Stimulated activated naive CD8-positive, alpha-beta T cell treated with anti-CD3 and anti-CD28 coated beads, Interleukin-15, Interleukin-2, amounts not matched to agents 100 ng/mL and 50 ng/mL, for 24 hours (primary cell): ENCODE results near the gene GSK3A.

Experiments
- H3K27ac Mint-ChIP-seq: one replicate; pipeline ENCODE4 v1.8.0; 2021; ENCODE audit warnings: mild to moderate bottlenecking, mixed read lengths
- H3K27me3 Mint-ChIP-seq: one replicate; pipeline ENCODE4 v1.8.0; 2021; ENCODE audit warnings: mixed read lengths
- H3K36me3 Mint-ChIP-seq: one replicate; pipeline ENCODE4 v1.8.0; 2021; ENCODE audit warnings: low read depth, mixed read lengths
- H3K4me1 Mint-ChIP-seq: one replicate; pipeline ENCODE4 v1.8.0; 2021; ENCODE audit warnings: low read depth, mixed read lengths
- H3K4me3 Mint-ChIP-seq: one replicate; pipeline ENCODE4 v1.8.0; 2021; ENCODE audit warnings: mild to moderate bottlenecking, mixed read lengths
- H3K9me3 Mint-ChIP-seq: one replicate; pipeline ENCODE4 v1.8.0; 2021; ENCODE audit warnings: mixed read lengths

Gene GSK3A

DNA sequence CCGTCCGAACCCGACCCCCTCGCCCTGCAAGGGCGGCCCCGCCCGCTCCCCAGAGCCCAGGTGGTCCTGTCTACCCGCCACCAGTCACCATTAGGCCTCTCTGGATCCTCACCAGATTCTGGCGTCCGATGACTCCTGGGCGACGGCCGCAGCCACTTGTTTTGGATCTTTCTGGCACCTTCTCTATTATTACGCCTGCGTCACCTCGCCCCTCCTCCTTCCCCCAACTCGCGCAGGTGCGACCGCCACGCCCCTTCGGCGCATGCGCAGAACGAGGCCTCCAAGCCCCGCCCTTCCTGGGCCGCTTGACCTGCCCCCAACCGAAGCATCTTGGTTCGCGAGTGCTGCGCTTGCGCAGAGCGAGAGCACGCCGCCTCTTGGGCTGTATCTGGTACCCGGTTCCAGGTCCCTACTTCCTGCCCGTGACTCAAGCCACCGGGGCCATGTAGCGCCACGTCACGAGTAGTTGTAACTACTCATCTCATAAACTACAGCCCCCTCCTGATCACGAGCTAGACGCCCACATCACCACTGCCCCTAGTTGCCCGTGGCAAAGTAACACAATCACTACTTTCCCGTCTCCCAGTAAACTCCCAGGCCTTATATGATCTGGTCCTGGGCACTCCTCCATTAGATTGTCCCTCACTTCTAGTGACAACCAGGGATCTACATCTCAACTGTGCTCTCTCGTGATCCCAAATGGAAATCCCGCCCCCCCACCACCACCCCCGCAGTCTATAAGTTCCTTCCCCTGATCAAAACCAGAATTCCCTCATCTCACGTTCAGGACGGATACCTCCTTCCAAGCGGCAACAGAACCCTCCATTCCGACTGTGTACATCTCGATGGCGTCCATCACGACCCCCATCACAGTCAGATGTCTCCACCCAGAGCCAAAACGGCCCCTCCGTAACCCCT lies 24.6 kb downstream of the GSK3A start, which contains the start of gene DEDD2:
TSS of gene DEDD2 (minus strand) at position 158 of the 918 bp plus-strand sequence. CDS start 670 bp downstream, outside the sequence.
- no peaks in the 10 kb centered on the region for H3K27me3 Mint-ChIP-seq
- H3K36me3 Mint-ChIP-seq = peaks cover 42% of the 10 kb centered on the region
- H3K4me1 Mint-ChIP-seq = peaks cover 78% of the 10 kb centered on the region
- no peaks in the 10 kb centered on the region for H3K9me3 Mint-ChIP-seq
- H3K4me3 Mint-ChIP-seq = peak within 1 kb of the TSS; percentile 90
- H3K27ac Mint-ChIP-seq = peak within 1 kb of the TSS; percentile 96

DNA sequence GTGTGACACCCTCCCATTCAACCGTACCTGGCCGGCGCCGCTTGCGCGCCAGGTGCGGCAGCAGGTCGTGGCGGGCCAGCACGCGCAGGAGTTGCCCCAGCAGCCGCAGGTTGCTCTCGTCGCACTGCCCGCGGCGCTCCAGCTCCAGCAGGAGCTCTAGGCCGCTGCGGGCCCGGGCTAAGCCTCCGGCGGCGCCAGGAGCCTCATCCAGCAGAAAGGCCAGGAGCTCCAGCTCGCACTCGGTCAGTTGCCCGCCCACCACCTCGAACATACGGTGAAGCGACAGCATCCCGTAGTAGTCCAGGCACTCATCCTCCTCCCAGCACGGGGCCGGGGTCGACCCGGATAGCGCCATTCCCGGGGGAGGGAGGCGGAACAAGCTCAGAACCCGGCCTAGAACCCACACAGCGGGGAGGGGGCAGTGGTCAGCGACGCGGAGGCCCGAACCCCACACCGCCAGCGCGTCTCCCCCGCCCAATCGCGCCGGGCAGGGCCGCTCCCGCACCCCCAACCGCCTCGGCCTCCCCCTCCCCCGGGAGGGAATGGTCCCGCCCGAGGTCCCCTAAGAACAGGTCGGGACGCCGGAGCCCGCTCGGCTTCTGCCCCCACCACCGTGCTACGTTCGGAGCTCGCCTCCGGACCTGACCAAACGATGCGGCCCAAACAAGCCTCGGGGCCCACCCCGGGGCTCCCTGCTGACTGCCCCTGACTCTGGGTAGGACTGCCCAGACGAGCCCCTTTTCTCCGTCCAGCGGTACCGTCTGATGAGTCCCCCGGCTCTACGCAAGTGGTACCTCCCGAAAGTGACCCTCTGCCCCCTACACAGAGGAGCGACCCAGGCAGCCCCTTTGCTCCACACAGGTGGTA lies 25.5 kb downstream of the GSK3A start:
- Mint-ChIP-seq H3K36me3 (peaks cover 39% of the 10 kb centered on the region), H3K4me1 (peaks cover 72% of the 10 kb centered on the region)

DNA sequence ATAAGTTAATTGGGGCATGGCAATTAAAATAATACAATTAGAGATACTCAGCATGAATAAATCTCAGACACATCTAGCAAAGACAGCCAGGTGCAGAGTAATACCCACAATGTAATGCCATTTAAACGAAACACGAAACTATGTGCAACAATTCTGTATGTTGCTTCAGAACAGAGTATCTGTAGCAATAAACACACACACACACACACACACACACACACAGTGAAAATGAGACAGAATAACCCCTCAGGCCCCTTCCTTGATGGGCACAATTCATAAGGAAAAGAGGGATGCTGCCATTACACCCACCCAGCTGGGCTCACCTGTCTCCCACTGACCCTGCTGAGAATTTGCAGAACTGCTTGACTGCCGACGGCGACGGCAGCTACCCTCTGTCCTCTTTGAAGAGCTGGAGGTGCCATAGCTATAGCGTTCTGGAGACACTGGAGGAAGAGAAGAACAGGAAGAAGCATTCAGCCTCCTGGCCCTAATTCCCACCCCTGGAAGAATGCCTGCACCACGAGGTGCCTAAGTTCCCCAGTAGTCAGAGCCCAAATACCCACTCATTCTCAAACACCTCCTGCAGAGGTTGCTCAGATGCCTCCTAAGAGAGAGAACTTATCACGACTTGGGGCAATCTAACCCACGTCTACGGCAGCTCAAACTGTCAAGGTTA lies 27.5 kb downstream of the GSK3A start:
- H3K27me3 Mint-ChIP-seq = no peaks in the 10 kb centered on the region
- H3K9me3 Mint-ChIP-seq = no peaks in the 10 kb centered on the region
- H3K27ac Mint-ChIP-seq = peak overlapping the region; percentile 34
- H3K36me3 Mint-ChIP-seq = peaks cover 31% of the 10 kb centered on the region
- H3K4me3 Mint-ChIP-seq = peak overlapping the region; percentile 90
- peaks cover 59% of the 10 kb centered on the region for H3K4me1 Mint-ChIP-seq

More for the DNA sequence above, 25.5 kb downstream of the GSK3A start:
- peak overlapping the region; percentile 96 for H3K27ac Mint-ChIP-seq
- peak overlapping the region; percentile 90 for H3K4me3 Mint-ChIP-seq
- H3K27me3 Mint-ChIP-seq = no peaks in the 10 kb centered on the region
- H3K9me3 Mint-ChIP-seq = no peaks in the 10 kb centered on the region

DNA sequence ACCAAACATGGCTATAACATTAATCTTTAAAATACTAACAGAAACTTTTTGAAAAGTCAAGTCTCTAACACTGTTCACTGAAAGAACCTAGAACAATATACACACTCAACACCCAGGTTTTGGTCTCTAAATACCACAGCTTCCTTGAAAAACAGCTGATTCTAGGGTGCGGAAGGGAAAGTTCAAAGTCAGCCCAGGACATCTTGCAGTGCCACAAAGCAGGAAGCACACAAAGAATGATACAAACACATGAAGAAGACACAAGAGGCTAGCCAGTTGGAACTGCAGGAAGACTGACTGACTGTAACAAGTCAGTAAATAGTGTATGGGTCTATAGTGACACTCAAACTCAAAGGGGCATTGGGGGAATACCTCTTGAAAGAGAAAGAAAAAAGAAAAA lies 29.5 kb downstream of the GSK3A start:
- Mint-ChIP-seq H3K4me1 (peaks cover 49% of the 10 kb centered on the region), H3K4me3 (no peak overlapping the region), H3K27me3 (no peaks in the 10 kb centered on the region), H3K36me3 (peaks cover 48% of the 10 kb centered on the region), H3K9me3 (no peaks in the 10 kb centered on the region), H3K27ac (peak overlapping the region; percentile 49)

DNA sequence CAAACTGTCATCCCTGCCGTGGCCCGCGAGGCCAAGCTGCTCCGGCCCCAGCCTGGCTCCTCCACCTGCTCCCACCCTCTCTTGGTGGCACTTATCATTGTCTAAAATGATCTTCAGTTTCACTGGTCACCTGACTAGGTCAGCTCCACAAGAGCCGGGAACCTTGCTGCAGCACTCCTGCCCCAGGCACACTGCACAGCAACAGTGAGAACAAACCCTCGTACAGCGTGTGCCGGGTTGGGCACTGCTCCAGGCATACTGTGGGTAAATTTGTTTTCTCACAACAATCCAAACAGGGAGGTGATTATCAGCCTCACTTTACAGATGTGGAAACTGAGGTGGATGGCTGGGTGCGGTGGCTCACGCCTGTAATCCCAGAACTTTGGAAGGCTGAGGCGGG lies 33.8 kb downstream of the GSK3A start:
- peaks cover 52% of the 10 kb centered on the region for H3K4me1 Mint-ChIP-seq
- peak overlapping the region; percentile 78 for H3K27ac Mint-ChIP-seq
- H3K4me3 Mint-ChIP-seq = no peak overlapping the region
- no peaks in the 10 kb centered on the region for H3K9me3 Mint-ChIP-seq
- H3K27me3 Mint-ChIP-seq = no peaks in the 10 kb centered on the region
- peaks cover 64% of the 10 kb centered on the region for H3K36me3 Mint-ChIP-seq

DNA sequence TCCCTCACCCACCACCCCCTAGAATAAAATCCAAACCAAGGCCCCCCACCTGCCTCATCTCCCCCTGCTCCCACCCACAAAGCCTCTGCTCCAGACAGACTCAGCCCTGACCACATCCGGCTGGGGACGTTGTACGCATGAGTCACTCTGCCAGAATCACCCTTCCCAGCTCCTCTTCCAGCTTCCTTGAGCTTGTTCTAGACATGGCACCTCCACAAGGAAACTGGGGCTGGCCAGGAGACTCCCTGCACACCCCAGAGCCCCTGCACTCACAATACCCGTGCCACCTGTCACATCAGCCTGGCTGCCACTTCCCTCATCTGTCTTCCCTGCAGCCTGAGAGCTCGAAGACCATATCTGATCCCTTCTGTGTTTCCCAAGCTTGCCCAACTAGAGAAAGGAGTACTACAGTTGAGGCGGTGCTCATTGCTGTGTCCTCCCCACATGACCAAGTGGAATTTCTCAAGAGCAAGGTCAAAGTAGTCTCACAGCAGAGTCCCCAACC lies 34.6 kb downstream of the GSK3A start:
- H3K9me3 Mint-ChIP-seq = no peaks in the 10 kb centered on the region
- H3K4me3 Mint-ChIP-seq = peak overlapping the region; percentile 7
- no peaks in the 10 kb centered on the region for H3K27me3 Mint-ChIP-seq
- peaks cover 64% of the 10 kb centered on the region for H3K36me3 Mint-ChIP-seq
- peaks cover 52% of the 10 kb centered on the region for H3K4me1 Mint-ChIP-seq
- H3K27ac Mint-ChIP-seq = peak overlapping the region; percentile 78

DNA sequence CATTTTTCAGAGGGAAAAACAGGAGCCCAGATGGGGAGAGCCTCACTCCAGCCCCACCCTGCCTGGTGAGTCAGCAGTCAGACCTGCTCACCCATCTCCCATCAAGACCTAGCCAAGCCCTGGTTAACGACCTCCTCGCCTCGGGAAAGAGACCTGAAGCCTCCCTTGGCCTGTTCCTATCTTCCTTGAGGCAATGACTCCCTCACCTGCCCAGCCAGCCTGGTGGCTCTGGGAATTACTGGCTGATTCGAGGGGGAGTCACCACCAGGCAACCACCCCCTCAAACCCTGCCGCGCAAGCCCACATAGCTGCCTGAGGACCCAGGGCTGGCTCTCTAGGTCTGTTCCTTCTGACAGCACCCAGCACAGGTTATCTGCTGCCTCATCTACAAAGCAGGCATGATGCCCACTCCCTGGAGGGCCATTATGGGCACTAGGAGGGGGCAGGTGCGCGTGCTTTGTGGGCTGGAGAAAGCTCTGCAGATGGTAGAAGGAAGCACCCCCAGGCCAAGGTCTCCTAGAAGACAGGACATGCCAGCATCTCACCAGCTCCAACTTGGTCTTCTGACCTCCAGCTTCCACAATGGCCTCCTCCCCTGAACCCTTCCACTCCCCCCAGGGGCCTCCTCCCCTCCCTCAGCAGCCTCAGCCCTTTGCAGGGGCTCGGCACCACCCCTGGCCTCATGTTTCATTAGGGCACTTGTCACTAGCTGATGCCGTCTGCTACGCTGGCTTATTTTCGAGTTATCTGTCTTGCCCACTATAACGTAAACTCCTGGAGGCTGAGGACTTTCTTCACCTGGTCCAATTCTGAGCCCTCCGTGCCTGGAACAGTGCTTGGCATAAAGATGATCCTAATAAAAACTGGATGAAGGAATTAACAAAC lies 35.3 kb downstream of the GSK3A start:
- peak overlapping the region; percentile 16 for H3K27ac Mint-ChIP-seq
- H3K9me3 Mint-ChIP-seq = no peaks in the 10 kb centered on the region
- peaks cover 57% of the 10 kb centered on the region for H3K4me1 Mint-ChIP-seq
- H3K36me3 Mint-ChIP-seq = peaks cover 67% of the 10 kb centered on the region
- H3K27me3 Mint-ChIP-seq = no peaks in the 10 kb centered on the region
- H3K4me3 Mint-ChIP-seq = peak overlapping the region; percentile 7

DNA sequence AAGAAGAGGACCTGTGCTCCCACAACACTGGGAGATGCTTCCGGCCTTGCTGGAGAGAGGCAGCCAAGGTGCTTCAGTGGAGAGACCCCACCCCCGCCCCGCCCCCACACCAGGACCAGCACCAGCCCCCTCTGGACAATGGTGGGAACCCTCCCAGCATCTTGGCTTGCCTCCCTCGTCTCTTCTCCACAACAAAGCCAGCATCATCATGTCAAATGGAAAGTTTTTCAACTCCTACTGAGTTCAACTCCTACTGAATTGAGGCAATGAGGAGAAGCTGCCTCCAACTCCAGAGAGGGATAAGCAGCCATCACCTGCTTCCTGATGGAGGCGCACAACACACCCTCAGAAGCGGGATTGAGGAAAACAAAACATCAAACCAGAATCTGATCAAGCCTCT lies 37.7 kb downstream of the GSK3A start:
- Mint-ChIP-seq H3K4me1 (peaks cover 81% of the 10 kb centered on the region), H3K27ac (no peak overlapping the region), H3K4me3 (no peak overlapping the region), H3K27me3 (no peaks in the 10 kb centered on the region), H3K36me3 (peaks cover 73% of the 10 kb centered on the region), H3K9me3 (no peaks in the 10 kb centered on the region)

DNA sequence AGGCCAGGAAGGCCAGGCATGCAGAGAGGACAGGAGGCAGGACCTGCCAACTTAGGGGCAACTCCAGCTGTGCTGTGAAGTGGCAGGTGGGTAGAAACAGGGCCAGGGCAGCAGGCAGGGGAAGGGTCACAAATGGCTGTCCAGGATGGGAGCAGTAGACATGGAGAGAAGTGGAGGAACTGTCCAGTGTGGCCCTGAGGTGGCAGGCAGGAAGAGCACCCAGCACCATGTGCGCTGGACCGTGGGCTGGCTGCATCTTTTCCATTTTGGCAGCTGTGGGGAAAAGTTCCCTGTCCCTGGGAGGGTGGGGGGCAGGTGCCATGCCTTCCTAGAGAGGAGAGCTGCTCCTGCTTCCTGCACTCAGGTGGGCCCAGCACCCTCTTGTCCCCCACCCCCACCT lies 38.7 kb downstream of the GSK3A start:
- Mint-ChIP-seq H3K9me3 (no peaks in the 10 kb centered on the region), H3K4me3 (no peak overlapping the region), H3K27me3 (no peaks in the 10 kb centered on the region), H3K27ac (peak overlapping the region; percentile 42), H3K4me1 (peaks cover 87% of the 10 kb centered on the region), H3K36me3 (peaks cover 72% of the 10 kb centered on the region)

DNA sequence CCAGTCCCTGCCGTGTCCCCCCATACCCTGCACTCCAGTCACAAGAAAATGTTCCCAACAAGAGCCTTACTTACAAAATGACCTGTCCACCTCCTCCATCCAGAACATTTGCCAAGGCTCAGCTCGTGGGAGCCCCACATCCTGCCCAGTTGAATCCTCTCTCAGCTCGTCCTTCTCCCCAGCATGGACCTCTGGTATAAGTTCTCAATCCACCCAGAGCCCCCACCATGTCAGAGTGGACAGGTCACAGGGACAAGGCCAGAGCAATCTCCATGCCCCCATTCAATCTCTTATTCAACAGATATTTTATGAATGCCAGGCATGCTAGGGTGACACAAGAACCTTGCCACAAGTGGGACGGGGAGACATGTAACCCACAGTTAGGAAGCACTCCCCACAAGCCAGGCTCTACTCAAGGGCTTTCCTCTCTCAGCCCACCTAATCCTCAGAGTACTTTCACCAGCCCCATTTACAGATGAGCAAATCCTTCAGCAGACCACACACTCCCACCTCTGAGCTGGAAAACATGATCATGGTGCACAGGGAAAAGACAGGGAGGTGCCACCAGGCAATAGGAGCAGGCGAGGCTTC lies 40.0 kb downstream of the GSK3A start:
- H3K4me3 Mint-ChIP-seq = peak overlapping the region; percentile 31
- no peaks in the 10 kb centered on the region for H3K9me3 Mint-ChIP-seq
- peaks cover 65% of the 10 kb centered on the region for H3K36me3 Mint-ChIP-seq
- peaks cover 86% of the 10 kb centered on the region for H3K4me1 Mint-ChIP-seq
- H3K27ac Mint-ChIP-seq = peak overlapping the region; percentile 97
- H3K27me3 Mint-ChIP-seq = no peaks in the 10 kb centered on the region

DNA sequence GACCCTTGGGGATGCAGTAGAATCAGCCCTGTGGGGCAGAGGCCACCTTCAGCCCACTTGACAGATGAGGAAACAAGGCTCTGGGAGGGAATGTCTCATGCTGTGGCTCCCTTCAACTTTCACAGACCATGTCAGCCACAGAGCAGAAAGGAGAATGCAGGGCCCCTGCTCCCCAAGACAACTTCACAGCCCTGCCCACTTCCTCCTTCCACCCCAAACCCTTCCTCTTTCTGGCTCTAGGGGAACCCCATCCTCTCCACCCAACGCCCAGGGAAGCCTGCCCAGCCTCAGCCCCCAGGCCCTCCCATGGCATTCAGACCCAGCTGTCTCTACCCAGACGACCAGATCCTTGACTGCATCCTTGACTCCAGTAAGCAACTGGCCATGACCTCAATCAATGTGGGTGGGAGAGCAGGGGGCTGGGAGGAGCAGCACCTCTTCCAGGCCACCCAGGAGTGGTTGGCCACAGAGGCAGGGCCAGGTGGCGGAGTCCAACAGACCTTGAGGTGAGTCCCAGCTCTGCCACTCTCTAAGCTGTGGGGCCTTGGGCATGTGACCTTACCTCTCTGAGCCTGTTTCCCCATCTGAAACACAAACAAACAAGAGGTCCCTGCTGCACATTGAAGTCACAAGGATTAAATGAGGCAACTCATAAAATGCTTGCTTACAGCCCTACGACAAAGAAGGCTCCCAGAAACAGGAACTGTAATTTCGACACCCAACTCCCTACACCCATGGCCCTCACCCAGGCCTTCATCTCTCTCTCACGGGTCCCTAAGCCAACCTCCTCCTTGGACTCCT lies 40.7 kb downstream of the GSK3A start:
- no peaks in the 10 kb centered on the region for H3K27me3 Mint-ChIP-seq
- H3K4me3 Mint-ChIP-seq = peak overlapping the region; percentile 76
- no peaks in the 10 kb centered on the region for H3K9me3 Mint-ChIP-seq
- peak overlapping the region; percentile 97 for H3K27ac Mint-ChIP-seq
- H3K4me1 Mint-ChIP-seq = peaks cover 87% of the 10 kb centered on the region
- peaks cover 65% of the 10 kb centered on the region for H3K36me3 Mint-ChIP-seq

DNA sequence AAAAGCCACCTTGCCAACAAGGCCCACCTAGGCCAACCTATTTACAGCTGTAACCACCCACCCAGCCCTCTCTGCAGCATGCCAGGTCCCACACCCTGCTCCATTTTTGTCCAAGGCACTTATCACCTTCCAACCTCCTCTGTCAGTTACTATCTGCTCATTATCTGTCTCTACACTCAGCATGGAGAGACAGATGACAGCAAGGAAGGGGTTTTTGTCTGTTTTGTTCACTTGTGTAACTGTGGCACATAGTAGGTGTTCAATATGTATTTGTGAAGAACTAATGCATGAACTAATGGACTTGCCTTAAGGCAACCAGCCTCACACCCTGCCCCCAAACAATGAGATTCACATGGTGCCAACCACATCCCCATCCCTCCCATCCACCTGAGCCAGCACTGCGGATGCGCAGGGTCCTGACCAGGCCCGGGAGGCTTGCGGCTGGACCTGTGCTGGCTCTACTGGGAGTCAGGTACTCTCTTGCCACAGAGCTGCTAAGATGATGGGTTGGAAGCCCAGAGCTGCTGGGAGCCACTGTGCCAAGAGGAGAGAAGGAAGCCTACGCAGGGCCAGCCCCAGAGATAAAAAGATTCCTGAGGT lies 42.2 kb downstream of the GSK3A start:
- no peaks in the 10 kb centered on the region for H3K27me3 Mint-ChIP-seq
- H3K4me1 Mint-ChIP-seq = peaks cover 89% of the 10 kb centered on the region
- H3K9me3 Mint-ChIP-seq = no peaks in the 10 kb centered on the region
- peak overlapping the region; percentile 97 for H3K27ac Mint-ChIP-seq
- H3K4me3 Mint-ChIP-seq = peak overlapping the region; percentile 50
- H3K36me3 Mint-ChIP-seq = peaks cover 61% of the 10 kb centered on the region
